ENCODE results near the gene KCTD3.

DNA sequence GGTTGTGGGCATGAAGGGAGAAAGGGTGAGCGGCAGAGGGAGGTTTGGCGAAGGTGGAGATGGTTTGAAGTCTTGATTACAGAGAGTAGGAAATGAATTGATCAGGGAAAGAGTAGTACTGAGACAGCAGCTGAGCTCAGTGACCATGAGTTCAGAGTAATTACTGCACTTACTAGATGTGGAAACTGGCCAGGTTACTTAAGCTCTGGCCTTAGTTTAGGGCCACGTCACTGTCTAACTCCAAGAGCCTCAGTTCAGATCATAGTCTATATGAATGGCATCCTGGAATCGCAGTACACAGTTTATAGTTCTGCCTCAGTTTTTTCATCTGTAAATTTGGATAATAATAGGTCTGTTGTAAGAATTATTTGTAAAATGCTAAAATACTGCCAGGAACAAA is 78.1 kb downstream of the KCTD3 start:
- TF ChIP-seq EZH2 (IDR thresholded peaks at IDR 0.05; ENCODE audit: borderline replicate concordance, control insufficient read depth, low read depth, low read length) (no peak), POLR2A (IDR thresholded peaks at IDR 0.05; ENCODE audit: low read depth, low read length) (no peak), SPI1 (IDR thresholded peaks at IDR 0.05; ENCODE audit: borderline replicate concordance, insufficient read depth, low read depth, low read length) (no peak), SUZ12 (IDR thresholded peaks at IDR 0.05; ENCODE audit: unreplicated experiment) (no peak), RCOR1 (conservative IDR thresholded peaks at IDR 0.05; ENCODE audit: low read depth, low read length) (no peak), EGR1 (IDR thresholded peaks at IDR 0.05; ENCODE audit: borderline replicate concordance in 1 of 2, low read depth in 2 of 2, low read length in 2 of 2) (no peak)
- TF ChIP-seq, protein P1, sequence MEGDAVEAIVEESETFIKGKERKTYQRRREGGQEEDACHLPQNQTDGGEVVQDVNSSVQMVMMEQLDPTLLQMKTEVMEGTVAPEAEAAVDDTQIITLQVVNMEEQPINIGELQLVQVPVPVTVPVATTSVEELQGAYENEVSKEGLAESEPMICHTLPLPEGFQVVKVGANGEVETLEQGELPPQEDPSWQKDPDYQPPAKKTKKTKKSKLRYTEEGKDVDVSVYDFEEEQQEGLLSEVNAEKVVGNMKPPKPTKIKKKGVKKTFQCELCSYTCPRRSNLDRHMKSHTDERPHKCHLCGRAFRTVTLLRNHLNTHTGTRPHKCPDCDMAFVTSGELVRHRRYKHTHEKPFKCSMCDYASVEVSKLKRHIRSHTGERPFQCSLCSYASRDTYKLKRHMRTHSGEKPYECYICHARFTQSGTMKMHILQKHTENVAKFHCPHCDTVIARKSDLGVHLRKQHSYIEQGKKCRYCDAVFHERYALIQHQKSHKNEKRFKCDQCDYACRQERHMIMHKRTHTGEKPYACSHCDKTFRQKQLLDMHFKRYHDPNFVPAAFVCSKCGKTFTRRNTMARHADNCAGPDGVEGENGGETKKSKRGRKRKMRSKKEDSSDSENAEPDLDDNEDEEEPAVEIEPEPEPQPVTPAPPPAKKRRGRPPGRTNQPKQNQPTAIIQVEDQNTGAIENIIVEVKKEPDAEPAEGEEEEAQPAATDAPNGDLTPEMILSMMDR (IDR thresholded peaks at IDR 0.05 in 2 of 3, conservative IDR thresholded peaks at IDR 0.05 in 1 of 3; ENCODE audit: control insufficient read depth in 2 of 3, extremely low read depth in 1 of 3, insufficient read depth in 1 of 3, low read depth in 3 of 3, low read length in 3 of 3): no peak
- TF ChIP-seq, protein P2, sequence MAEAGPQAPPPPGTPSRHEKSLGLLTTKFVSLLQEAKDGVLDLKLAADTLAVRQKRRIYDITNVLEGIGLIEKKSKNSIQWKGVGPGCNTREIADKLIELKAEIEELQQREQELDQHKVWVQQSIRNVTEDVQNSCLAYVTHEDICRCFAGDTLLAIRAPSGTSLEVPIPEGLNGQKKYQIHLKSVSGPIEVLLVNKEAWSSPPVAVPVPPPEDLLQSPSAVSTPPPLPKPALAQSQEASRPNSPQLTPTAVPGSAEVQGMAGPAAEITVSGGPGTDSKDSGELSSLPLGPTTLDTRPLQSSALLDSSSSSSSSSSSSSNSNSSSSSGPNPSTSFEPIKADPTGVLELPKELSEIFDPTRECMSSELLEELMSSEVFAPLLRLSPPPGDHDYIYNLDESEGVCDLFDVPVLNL (IDR thresholded peaks at IDR 0.05; ENCODE audit: low read depth, low read length): no peak
